Neuron (in vitro differentiated cells): ENCODE results near the gene STMP1.

ENCODE experiments used
- H2AFZ ChIP-seq: one replicate; pipeline ENCODE4 v1.6.1; 2013; ENCODE audit warnings: low read depth, mild to moderate bottlenecking, inconsistent platforms, low read length, moderate library complexity
- H3K27me3 ChIP-seq: one replicate; pipeline ENCODE4 v1.6.1; 2013; ENCODE audit warnings: low read length; ENCODE audit not compliant: insufficient read depth
- H3K36me3 ChIP-seq: one replicate; pipeline ENCODE4 v1.6.1; 2013; ENCODE audit warnings: low read length; ENCODE audit not compliant: insufficient read depth
- H3K4me1 ChIP-seq: one replicate; pipeline ENCODE4 v1.6.1; 2013; ENCODE audit warnings: low read length; ENCODE audit not compliant: insufficient read depth
- H3K4me3 ChIP-seq: 2 replicates; pipeline ENCODE4 v1.5.1; 2013; ENCODE audit warnings: mild to moderate bottlenecking, low read length, moderate library complexity
- H3K9me3 ChIP-seq: one replicate; pipeline ENCODE4 v1.6.1; 2013; ENCODE audit warnings: low read length

STMP1 gene

DNA sequence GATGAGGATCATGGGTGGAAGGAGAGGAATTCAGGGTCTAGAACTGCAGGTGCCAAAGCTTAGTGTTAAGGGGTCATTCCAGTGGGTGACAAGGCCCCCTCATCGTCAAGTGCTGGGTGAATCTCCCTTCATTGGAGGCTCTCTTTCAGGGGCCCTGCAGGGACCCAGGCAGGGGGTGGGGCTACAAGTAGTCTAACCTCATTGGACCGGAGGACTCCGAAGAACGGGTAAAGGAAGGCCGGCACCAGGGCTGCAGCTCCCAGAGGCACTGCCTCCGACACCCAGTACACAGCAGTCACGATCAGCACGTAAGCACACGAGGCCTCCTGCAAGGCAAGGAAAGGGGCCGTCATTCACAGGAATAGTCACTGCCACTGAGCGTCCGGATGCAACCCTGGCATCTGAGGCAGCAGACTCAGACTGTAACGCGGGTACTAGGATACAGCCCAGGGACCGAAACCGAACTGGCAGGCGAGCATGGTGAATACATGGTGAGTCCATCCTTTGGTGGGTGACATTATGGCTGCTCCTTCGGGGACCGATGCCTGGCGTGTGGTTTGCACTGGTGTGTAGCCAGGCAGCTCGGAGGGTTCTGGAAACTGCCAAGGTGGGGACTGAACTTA, 59.0 kb downstream of the STMP1 start:
- H3K27me3 ChIP-seq: no peaks in the 10 kb centered on the region
- no peak overlapping the region for H2AFZ ChIP-seq

DNA sequence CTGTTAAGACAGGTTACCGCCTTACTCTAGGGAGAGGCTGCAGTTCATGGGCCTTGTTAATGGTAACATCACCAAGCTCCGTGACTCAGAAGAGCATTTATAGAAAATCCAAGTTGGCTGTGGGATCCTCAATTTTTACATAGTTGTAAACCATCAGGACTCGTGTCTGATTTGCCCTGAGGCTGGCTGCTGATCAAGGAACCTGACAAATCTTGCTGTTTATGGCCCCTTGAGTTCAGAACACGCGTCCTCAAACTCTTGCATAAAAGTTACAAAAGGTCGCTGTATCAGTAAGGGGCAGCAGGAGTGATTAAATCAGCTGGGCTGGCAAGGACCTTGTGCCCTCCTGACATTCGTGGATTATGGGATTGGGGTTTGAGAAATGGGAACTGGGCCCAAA, 61.1 kb downstream of the STMP1 start:
- H3K27me3 ChIP-seq: no peaks in the 10 kb centered on the region
- no peak overlapping the region for H3K4me3 ChIP-seq
- no peak overlapping the region for H2AFZ ChIP-seq
- H3K9me3 ChIP-seq: no peaks in the 10 kb centered on the region
- peaks cover 14% of the 10 kb centered on the region for H3K4me1 ChIP-seq
- H3K36me3 ChIP-seq: no peaks in the 10 kb centered on the region

More for the DNA sequence above, 59.0 kb downstream of the STMP1 start:
- Histone ChIP-seq H3K36me3 (no peaks in the 10 kb centered on the region), H3K4me1 (peaks cover 15% of the 10 kb centered on the region), H3K4me3 (no peak overlapping the region), H3K9me3 (no peaks in the 10 kb centered on the region)
